IPS-18c (cell line): ENCODE measurements around the gene AQP12B.
"Not testable (repeated sequence)": the region's sequence is repeated elsewhere in the genome, so short reads cannot be mapped to it uniquely, and the experiment has no call there.

Source experiments
- H3K4me3 ChIP-seq: 2 replicates; pipeline ENCODE4 v1.7.0; 2013; ENCODE audit warnings: low read depth, mild to moderate bottlenecking, low read length, moderate library complexity; ENCODE audit not compliant: insufficient read depth
- H3K9me3 ChIP-seq: one replicate; pipeline ENCODE4 v1.6.1; 2013; ENCODE audit warnings: mild to moderate bottlenecking, low read length, moderate library complexity; ENCODE audit not compliant: control insufficient read depth, insufficient read depth

The AQP12B gene

DNA sequence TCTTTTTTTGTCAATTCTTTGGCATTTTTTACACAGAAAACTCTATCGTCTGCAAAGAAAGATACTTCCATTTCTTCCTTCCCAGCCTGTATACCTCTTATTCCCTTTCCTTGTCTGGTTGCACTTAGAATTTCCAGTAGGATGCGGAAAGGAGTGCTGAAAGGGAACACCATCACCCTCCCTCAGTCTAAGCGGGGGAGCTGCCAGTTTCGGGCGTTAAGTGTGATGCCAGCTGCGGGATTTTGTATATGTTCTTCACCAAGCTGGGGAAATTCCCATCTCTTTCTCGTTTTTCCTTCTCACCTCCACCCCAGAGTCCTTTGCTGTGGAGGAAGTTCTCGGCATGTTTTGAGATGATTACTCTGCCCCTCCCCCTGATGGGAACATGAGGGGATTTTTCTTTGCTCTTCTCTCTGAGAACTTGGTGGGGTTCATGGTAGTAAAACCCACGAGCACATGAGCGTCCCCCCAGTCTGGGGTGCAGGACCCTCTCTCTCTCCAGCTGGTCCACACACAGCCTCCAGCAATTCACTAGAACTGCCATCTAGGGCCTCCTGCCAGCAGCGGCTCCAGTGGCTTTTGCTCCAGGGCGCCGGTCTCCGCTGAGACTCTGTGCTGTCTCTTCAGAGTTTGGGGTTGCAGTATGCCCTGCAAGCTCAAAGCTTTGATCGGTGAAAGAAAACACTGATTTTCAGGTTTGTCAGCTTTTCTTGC lies 24.5 kb upstream of the AQP12B start:
- no peak overlapping the region for H3K4me3 ChIP-seq
- no peaks in the 10 kb centered on the region for H3K9me3 ChIP-seq

DNA sequence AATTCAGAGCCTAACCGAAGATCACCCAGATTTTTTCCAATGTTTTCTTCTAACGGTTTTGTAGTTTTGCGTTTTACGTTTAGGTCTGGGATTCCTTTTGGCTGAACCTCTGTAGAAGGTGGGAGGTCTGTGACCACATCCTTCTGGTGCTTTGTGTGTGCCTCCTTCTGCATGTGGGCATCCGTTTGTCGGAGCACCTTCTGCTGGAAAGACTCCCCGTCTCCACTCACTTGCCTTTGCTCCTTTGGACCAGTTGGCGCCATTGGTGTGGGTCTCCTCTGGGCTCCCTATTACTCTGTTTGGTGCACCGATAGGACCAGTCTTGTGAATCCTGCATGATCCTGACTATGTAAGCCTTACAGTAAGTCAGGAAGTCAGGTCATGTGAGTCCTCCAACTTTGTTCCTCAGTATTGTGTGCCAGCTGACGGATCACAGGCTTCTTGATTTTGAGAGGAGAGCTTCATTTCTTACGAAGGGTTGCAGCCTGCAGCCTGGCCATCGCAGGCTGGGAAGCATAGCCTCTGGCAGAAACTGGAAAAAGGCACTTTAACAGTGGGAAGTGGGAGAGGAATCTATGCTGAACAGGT lies 22.6 kb upstream of the AQP12B start:
- Histone ChIP-seq H3K4me3 (no peak overlapping the region), H3K9me3 (no peaks in the 10 kb centered on the region)

DNA sequence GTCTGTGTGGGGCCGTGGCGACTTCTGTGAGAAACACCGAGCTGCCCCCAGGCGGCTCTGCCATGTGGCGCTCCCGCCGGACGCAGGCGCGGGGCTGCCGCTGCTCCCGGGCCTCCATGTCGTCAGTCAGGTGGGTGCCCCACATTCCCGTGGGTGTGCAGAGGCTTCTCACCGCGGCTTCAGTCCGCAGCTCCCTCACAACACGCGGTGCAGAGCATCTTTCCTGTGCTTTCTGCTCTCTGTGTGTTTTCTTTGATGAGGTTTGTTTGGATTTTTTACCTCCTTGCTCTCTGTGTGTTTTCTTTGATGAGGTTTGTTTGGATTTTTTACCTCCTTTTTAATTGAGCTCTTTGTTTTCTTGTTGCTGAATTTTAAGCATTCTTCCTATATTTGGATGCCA lies 22.0 kb upstream of the AQP12B start:
- Histone ChIP-seq H3K9me3 (no peaks in the 10 kb centered on the region), H3K4me3 (no peak overlapping the region)

DNA sequence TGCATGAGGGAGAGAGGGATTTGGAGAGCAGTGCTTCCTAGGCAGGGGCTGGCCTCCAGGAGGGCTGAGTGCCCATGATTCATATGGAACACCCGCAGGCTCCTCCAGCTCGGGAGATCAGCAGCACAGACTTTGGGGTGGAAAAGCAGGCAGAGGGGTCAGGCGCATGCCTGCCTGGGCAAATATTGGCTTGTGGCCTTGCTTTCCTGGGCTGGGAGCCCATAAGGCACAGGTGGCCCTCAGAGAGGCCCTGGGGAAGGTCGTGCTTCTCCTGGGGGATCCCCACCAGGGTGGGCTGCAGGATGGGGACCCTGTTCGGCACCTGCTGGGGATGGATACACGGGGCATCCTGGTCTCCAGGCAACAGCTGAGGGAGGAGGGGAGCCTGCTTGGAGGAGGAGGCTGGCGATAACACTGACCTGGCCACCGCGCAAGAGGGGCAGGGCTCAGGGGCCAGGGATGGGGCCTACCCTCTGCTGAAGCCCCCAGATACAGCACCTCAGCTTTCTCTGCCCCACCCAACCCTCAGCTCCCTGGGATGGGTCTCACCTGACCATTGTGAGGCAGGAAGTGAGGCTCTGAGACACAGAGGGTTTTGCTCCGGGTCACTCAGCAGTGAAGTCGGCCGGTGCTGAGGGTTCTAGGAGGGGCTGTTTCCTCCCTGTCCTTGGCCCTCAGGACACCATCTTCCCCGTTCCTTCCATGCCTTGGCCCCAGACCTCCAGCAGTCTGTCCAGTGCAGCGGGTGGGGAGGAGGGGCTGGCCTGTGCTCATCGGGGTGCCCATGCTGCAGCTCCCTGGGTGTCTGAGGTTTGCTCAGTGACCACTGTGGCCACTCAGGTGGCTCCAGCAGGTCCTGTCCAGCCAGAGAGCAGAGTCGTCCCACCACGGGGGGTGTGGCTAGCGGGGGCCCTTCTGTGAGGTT lies 21.0 kb upstream of the AQP12B start:
- Histone ChIP-seq H3K4me3 (no peak overlapping the region), H3K9me3 (no peaks in the 10 kb centered on the region)

DNA sequence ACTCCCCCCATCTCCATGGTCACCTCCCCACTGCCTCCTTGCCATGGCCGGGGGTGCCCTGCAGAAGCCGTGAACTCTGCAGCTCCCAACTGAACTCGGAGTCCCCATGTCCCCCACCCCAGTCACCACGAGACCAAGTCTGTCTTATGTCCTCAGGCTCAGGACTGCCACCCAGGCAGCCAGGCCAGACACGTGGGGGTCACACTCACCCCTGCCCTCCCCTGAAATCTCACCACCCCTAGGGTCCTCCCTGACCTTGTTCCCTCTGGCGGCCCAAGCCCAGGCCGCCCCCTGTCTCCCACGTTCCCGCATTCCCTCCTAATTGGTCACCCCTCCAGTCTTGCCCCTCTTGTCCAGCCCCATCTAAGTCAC lies 19.9 kb upstream of the AQP12B start:
- H3K9me3 ChIP-seq: no peaks in the 10 kb centered on the region
- no peak overlapping the region for H3K4me3 ChIP-seq

DNA sequence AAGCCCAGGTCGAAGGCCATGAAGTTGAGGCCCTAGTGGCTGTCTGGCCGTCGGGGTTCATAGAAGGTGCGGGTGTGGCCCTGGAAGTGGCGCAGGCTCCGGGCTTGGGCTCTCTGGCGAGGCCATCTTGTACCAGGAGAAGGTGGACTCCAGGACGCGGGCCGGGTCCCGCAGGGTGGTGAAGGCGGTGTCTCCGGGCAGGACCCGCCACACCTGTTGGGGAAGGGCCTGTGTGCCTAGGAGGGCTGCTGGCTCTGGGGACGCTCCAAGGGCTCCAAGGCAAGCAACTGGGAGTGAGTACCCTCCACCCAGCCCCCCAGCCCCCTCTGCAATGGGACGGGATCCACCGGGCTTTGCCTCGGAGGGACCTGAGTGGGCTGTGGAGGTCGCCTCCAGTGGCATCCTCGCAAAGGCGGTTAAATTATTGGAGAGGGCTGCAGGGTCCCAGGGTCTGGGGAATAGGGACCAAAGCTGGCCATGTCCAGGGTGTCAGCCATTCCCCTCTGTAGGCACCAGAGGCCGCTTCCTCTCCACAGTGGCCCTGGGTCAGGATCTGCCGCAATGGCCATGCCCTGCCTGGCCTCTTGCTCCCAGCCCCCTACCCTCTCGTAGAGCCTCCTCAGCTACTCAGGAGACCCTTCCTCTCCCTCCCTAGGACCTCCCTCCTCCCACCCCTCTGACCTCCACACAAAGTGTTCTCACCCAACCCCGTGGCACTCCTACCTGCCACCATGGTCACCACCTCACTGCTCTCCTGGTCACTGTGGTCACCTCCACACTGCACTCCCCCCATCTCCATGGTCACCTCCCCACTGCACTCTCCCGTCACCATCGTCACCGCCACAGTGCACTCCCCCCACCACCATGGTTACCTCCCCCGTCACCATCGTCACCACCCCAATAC lies 19.3 kb upstream of the AQP12B start:
- no peak overlapping the region for H3K4me3 ChIP-seq
- H3K9me3 ChIP-seq: no peaks in the 10 kb centered on the region

DNA sequence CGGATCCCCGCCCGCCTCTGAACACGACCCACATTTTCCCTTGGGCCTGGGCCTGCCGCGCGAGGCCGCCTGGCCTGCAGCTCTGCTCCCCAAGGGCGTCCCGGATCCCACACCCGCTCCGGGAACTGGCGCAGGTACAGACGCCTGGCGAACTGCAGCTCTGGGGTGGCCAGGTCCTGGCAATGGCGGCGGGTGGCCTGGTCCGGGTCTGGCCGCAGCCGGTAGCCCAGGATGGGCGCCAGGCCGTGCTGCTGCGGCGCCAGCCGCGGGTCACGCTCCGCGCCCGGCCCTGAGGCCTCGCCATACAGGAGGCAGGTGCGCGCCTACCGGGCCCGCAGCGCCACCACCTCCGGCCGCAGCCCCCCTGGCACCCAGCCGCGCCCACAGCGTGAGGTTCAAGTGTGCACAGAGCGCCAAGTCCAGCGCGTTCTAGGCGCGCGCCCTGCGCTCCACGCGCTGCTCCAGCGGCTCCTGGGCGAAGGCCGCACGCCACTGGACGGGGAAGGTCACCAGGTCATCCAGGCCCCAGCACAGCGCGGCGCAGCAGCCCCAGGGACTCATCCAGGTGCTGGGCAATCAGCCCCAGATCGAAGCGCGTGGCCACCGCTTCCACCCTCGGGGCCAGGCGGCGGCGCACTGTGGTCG lies 18.5 kb upstream of the AQP12B start:
- Histone ChIP-seq H3K4me3 (no peak overlapping the region), H3K9me3 (no peaks in the 10 kb centered on the region)

DNA sequence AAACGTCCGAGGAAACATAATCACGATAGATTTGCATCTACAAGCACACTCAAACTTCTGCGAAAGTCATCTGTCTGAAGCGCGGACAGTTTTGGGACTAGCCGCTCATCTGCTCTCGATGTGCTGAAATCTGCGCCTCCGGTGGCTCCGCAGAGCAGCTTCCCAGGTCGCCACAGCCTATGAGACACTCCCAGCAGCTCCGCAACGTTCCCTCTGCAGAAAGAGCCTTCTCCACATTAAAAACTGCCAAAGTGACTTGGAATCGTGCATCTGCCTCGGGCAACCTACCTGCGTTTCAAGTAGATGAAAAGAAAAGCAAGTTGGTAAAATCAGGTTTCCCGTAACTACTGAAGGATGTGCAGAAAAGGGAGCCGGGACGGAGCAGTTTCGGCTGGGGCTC lies 17.9 kb upstream of the AQP12B start:
- not testable (repeated sequence) for H3K9me3 ChIP-seq, H3K4me3 ChIP-seq

DNA sequence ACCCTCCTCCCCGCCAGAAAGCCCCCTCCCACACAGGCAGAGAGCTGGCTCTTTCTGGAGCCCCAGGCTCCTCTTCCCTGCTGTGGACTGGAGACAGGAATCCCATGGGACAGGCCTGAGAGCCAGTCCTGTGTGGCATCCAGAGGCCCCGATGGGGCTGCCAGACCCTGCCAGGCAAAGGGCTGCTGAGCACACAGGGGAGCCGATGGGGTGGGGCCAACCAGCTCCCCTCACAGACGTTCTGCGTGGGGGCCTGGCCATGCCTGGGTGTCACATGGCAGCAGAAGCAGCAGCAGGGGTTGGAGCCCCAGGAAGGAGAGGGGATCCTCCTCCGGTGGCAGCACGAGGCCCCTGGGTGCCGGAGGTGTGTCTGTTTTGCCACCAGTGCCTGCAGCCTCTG lies 17.1 kb upstream of the AQP12B start:
- H3K4me3 ChIP-seq, H3K9me3 ChIP-seq: not testable (repeated sequence)

DNA sequence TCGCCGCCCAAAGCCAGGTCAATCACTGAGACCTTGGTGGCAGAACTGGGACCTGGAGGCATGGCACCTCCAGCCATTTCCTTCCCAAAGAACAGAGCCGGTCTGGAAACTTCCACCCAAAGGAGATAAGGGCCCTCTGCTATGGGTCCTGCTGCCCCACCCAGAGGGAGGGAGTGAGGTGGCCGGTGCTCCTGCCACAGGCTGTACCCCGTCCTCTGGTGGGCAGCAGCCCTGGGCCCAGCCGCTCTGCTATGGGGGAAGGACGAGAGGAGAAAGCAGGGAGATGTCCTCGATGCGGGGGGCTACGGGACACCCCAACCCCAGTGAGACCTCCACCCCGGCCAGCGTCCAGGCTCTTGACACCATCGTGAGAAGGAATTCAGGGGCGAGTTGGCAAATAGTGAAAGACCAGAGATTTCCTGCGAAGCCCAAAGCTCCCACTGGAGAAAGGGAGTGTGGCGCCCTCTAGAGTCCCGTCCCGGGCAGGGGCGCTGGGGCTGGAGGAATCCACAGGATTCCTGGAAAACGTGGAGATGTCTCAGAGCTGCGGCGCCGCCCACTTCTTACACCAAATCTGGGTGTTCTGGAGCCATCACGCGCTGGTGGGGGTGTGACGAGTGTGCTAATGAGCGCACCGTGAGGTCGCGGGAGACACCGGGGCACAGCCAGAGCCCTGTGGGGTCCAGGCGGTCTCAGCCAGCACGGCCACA lies 16.3 kb upstream of the AQP12B start:
- H3K9me3 ChIP-seq, H3K4me3 ChIP-seq: not testable (repeated sequence)

DNA sequence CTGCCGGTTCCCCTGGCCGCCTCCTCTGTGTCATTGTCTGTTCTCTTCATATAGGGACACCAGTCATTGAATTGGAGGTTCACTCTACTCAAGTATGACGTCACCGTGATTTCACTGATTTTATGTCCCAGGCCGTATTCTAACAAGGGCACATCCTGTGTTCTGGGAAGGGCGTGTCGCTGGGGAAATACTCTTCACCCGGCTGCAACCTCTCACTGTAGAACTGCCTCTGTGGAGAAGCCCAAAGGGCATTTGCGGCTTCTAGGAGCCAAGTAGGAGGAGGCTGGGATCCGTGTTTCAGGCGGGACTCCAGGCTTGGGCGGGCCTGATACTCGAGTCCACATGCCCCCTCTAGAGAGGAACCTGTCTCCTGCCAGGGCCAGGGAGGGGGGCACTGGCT lies 13.8 kb upstream of the AQP12B start:
- not testable (repeated sequence) for H3K9me3 ChIP-seq, H3K4me3 ChIP-seq

DNA sequence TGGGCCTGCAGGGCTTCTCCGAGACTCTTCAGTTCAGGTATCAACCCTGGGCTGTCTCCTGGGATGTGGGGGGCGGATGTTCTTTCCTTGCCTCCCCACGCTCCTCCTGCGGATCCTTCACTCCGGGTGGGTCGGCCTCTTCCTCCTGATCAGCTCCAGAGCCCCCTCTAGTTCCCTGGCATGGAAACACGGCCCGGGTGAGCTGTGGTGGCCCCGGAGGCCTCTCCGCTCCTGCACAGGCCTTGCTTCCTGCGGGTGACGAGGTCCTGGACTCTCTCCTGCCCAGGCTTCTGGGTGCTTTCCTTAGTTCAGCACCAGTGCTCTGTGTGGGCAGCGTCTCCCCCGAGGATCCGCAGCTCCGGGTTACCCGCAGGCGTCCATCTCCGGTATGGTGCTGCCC lies 12.9 kb upstream of the AQP12B start:
- H3K4me3 ChIP-seq, H3K9me3 ChIP-seq: not testable (repeated sequence)

DNA sequence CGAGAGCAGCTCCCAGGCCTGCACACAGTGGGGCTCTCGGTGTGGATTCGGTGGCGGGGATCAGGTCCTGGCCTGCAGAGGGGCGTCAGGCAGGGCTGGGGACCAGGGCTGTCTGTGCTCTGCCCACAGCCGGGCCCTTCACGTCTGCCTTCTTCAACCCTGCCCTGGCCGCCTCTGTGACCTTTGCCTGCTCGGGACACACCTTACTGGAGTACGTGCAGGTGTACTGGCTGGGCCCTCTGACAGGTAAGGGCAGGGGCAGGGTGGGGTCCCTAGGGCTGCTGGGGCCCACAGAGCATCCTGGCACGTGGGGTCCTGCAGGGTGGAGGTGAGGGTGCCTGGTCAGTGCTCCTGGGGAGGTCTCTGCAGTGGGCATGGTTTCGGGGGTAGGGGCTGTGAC lies 11.6 kb upstream of the AQP12B start:
- not testable (repeated sequence) for H3K4me3 ChIP-seq

DNA sequence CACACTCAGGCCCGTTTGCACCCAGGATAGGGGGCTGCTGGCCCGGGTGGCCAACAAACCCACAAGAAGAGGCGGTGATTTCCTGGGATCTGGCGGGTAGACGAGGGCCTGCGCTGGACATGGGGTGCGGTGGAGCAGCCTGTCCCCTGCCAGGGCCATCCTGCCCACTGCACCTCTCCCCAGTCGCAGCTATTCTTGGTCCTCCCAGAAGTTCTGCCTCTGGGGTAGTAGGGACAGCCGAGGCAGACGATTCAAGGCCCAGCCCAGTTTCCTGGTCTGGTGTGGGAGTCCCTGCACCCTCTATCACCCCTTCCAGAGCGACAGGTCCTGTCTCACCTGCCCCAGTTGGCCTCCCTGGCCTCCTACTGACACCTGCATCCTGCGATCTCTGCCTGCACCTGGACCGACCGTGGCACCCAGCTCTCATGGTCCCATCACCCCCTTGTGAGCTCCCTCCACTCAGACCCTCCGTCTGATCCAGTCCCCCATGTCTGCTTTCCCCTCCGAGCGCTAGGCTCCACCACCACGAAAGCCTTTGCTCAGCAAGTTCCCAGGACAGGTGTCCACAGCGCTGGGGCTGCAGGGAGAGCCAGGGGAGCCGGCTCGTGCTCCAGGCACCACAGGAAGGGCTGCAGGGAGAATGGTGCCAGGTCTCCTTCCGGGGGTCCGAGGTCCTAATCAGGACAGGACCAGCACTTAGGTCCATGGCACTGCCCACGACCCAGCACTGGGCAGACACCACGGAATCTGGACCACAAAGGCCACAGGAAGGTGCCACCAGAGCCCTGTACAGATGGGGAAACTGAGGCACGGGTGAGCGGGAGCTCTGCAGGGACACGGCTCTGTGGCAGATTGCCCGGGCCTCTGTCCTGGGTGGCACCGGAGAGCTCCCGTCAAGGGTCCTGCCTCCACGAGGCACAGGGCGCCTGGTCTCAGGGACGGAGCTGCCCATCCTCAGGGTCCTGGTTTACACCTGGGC lies 10.2 kb upstream of the AQP12B start:
- not testable (repeated sequence) for H3K4me3 ChIP-seq, H3K9me3 ChIP-seq

More for the DNA sequence above, 11.6 kb upstream of the AQP12B start:
- H3K9me3 ChIP-seq: not testable (repeated sequence)

DNA sequence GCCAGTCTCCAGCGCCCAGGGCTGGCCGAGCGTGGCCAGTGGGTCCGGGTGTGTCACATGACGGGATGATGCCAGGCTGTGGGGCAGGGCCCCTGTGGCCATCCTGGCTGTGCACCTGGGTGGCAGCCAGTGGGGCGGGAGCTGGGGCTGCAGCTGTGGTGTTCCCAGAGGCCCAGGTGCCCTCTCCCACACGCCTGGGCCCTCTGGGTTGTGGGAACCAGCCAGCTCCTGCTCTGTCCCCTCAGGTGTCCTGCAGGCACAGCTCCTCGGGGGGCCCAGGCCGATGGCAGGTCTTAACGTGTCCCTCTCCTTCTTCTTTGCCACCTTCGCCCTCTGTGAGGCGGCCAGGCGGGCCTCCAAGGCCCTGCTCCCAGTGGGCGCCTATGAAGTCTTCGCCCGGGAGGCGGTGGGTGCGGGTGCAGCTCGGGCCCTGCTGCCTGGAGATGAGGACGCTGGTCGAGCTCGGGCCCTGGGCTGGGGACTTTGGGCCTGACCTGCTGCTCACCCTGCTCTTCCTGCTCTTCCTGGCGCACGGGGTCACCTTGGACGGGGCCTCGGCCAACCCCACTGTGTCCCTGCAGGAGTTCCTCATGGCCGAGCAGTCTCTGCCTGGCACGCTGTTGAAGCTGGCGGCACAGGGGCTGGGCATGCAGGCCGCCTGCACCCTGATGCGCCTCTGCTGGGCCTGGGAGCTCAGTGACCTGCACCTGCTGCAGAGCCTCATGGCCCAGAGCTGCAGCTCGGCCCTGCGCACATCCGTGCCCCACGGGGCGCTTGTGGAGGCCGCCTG lies 9.1 kb upstream of the AQP12B start, which contains the start of gene AQP12A:
Gene AQP12A (plus strand): TSS at position 236 of the 790 bp plus-strand sequence. CDS start 48 bp downstream, at position 284.
- not testable (repeated sequence) for H3K9me3 ChIP-seq, H3K4me3 ChIP-seq
